Neural progenitor cell (in vitro differentiated cells): Measurements from ENCODE around the gene MYO1D. TPM values are rescaled to one million over a fixed set of nuclear protein-coding genes. Genes with fewer than 3 reads are reported as not detected.

Experiments used
- DNase-seq: peaks from one replicate; pipeline ENCODE4 v3.0.0-alpha.2; 2016; ENCODE audit warnings: low spot score
- H2AFZ ChIP-seq: fragments of 200-600 bp; sonication (generic); replicated peaks from 2 replicates; pipeline ENCODE4 v1.6.1; 2016; ENCODE audit warnings: antibody characterized with exemption
- H3F3A ChIP-seq: fragments of 200-600 bp; sonication (generic); 2 replicates; pipeline ENCODE4 v1.6.1; 2016; ENCODE audit warnings: antibody characterized with exemption, low read depth
- H3K27ac ChIP-seq: fragments of 200-600 bp; sonication (generic); 2 replicates; pipeline ENCODE4 v1.5.1; 2016; ENCODE audit warnings: mild to moderate bottlenecking
- H3K27me3 ChIP-seq: fragments of 200-600 bp; sonication (generic); 2 replicates; pipeline ENCODE4 v1.6.1; 2016; ENCODE audit warnings: mild to moderate bottlenecking, moderate library complexity
- H3K36me3 ChIP-seq: fragments of 200-600 bp; sonication (generic); 2 replicates; pipeline ENCODE4 v1.5.1; 2016
- H3K4me1 ChIP-seq: fragments of 200-600 bp; sonication (generic); 2 replicates; pipeline ENCODE4 v1.6.1; 2016; ENCODE audit warnings: mixed run types
- H3K4me2 ChIP-seq: fragments of 200-600 bp; sonication (generic); 2 replicates; pipeline ENCODE4 v1.6.1; 2016
- H3K4me3 ChIP-seq: fragments of 200-600 bp; sonication (generic); 2 replicates; pipeline ENCODE4 v1.5.1; 2016
- H3K79me2 ChIP-seq: fragments of 200-600 bp; sonication (generic); 2 replicates; pipeline ENCODE4 v1.6.1; 2016; ENCODE audit warnings: low read depth
- H3K9ac ChIP-seq: fragments of 200-600 bp; sonication (generic); 2 replicates; pipeline ENCODE4 v1.6.1; 2016
- H3K9me3 ChIP-seq: fragments of 200-600 bp; sonication (generic); 2 replicates; pipeline ENCODE4 v1.5.1; 2016; ENCODE audit warnings: low read depth
- H4K20me1 ChIP-seq: fragments of 200-600 bp; sonication (generic); 2 replicates; pipeline ENCODE4 v1.6.1; 2016; ENCODE audit warnings: low read depth
- H3K27ac Mint-ChIP-seq: 3 replicates; pipeline ENCODE4 v1.8.0; 2021; ENCODE audit warnings: mixed read lengths
- H3K27me3 Mint-ChIP-seq: 2 replicates; pipeline ENCODE4 v1.8.0; 2022; ENCODE audit warnings: low read depth, mild to moderate bottlenecking, inconsistent platforms, moderate library complexity, mixed read lengths; ENCODE audit not compliant: insufficient read depth
- H3K36me3 Mint-ChIP-seq: 3 replicates; pipeline ENCODE4 v1.8.0; 2021; ENCODE audit warnings: mixed read lengths
- H3K4me1 Mint-ChIP-seq: 3 replicates; pipeline ENCODE4 v1.8.0; 2021; ENCODE audit warnings: mixed read lengths
- H3K4me3 Mint-ChIP-seq: 3 replicates; pipeline ENCODE4 v1.8.0; 2021; ENCODE audit warnings: mild to moderate bottlenecking, moderate library complexity, mixed read lengths
- H3K9me3 Mint-ChIP-seq: 3 replicates; pipeline ENCODE4 v1.8.0; 2020; ENCODE audit warnings: mixed read lengths
- EZH2 ChIP-seq: fragments of 200-600 bp; sonication (generic); IDR thresholded peaks from 2 replicates; pipeline ENCODE4 v1.6.1; 2017; ENCODE audit warnings: antibody characterized with exemption, mild to moderate bottlenecking, moderate library complexity
- EZH2phosphoT487 ChIP-seq: fragments of 200-600 bp; sonication (generic); IDR thresholded peaks from 2 replicates; pipeline ENCODE4 v1.6.1; 2017; ENCODE audit warnings: antibody characterized with exemption
- total RNA-seq: library from RNA; depleted of rRNA; stranded (reverse); fragments of >200 nt; gene quantifications from 2 replicates; pipeline ENCODE4 v1.2.3, GENCODE V29; 2015; ENCODE audit warnings: low replicate concordance
- TF ChIP-seq, protein P1 (sequence below): fragments of 200-600 bp; sonication (generic); IDR thresholded peaks from 2 replicates; pipeline ENCODE4 v1.5.1; 2017; ENCODE audit warnings: antibody characterized with exemption, mild to moderate bottlenecking

The MYO1D gene
- total RNA-seq, 1 donor from 2014 or later = 6.2 TPM

DNA sequence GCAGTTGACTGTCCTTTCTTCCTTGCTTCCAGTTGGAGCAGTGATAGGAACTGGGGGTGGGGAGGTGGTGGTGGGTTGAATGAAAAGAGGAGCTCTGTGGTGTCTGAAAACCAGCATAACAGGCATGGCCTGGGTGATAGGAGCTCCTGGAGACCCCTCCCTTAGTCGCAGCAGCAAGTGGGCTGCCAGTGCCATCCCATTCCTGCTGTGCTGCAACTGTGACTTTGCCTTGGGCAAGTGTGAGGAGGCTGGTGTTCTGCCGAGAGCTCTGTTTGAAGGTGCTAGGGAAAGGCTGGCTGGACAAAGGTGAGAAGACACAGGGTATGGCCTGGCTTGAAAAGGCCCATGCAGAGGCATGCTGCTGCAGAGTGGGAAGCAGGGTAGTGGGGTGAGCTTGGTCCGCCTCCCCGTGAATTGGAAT, 392.9 kb downstream of the MYO1D start:
- peaks cover 40% of the 10 kb centered on the region for H3K4me1 ChIP-seq
- H3K27ac ChIP-seq = no peak overlapping the region
- H3F3A ChIP-seq = peaks cover 51% of the 10 kb centered on the region
- H3K9ac ChIP-seq = no peak overlapping the region
- H3K9me3 ChIP-seq = no peaks in the 10 kb centered on the region
- no peak for DNase-seq
- TF ChIP-seq, protein P1, sequence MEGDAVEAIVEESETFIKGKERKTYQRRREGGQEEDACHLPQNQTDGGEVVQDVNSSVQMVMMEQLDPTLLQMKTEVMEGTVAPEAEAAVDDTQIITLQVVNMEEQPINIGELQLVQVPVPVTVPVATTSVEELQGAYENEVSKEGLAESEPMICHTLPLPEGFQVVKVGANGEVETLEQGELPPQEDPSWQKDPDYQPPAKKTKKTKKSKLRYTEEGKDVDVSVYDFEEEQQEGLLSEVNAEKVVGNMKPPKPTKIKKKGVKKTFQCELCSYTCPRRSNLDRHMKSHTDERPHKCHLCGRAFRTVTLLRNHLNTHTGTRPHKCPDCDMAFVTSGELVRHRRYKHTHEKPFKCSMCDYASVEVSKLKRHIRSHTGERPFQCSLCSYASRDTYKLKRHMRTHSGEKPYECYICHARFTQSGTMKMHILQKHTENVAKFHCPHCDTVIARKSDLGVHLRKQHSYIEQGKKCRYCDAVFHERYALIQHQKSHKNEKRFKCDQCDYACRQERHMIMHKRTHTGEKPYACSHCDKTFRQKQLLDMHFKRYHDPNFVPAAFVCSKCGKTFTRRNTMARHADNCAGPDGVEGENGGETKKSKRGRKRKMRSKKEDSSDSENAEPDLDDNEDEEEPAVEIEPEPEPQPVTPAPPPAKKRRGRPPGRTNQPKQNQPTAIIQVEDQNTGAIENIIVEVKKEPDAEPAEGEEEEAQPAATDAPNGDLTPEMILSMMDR = no peak
- no peak for TF ChIP-seq EZH2phosphoT487
- no peak for TF ChIP-seq EZH2
- peak overlapping the region; percentile 61 for H3K4me2 ChIP-seq
- peaks cover 13% of the 10 kb centered on the region for H3K79me2 ChIP-seq
- no peaks in the 10 kb centered on the region for H3K36me3 ChIP-seq
- H3K4me3 ChIP-seq = no peak overlapping the region
- Mint-ChIP-seq H3K27ac (peak overlapping the region; percentile 67), H3K27me3 (peaks cover 2% of the 10 kb centered on the region), H3K4me1 (peaks cover 55% of the 10 kb centered on the region), H3K9me3 (no peaks in the 10 kb centered on the region), H3K4me3 (peak overlapping the region; percentile 34), H3K36me3 (peaks cover 32% of the 10 kb centered on the region)
- H3K27me3 ChIP-seq = no peaks in the 10 kb centered on the region
- H4K20me1 ChIP-seq = peaks cover 22% of the 10 kb centered on the region
- H2AFZ ChIP-seq = no peak overlapping the region

DNA sequence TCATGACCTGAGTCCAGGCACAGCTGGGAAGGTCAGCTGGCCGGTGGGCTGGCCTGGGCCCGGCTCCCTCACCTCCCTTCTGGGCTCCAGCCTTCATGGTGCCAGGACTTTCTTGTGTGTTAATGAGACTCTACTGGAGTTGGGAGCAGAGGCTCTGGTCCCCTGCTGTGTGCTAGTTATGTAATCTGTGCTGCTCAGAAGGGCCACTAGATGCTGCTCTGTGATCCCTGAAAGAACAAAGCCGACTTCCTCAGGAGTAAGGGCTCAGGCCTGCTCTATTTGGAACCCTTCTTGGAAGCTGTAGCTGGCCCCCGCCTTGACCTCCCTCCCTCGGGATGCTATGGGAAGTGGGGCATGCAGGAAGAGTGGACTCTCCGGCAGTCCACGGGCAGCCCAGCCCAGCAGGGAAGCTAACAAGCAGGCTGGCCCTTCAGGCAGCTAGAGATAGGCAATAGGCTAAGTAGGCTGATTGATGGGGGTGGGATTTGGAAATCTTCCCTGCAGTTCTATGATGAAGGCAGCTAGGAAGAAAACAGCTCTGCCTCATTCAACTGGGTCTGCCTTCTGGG, 393.4 kb downstream of the MYO1D start:
- H3K4me3 Mint-ChIP-seq = peak overlapping the region; percentile 34
- H2AFZ ChIP-seq = peak overlapping the region; percentile 5
- H3F3A ChIP-seq = peaks cover 51% of the 10 kb centered on the region
- DNase-seq = peak; percentile 91
- no peak overlapping the region for H3K9ac ChIP-seq
- no peaks in the 10 kb centered on the region for H3K9me3 ChIP-seq
- H3K4me2 ChIP-seq = peak overlapping the region; percentile 61
- H3K27me3 ChIP-seq = no peaks in the 10 kb centered on the region
- no peak overlapping the region for H3K27ac ChIP-seq
- no peaks in the 10 kb centered on the region for H3K9me3 Mint-ChIP-seq
- H3K36me3 Mint-ChIP-seq = peaks cover 32% of the 10 kb centered on the region
- H3K36me3 ChIP-seq = no peaks in the 10 kb centered on the region
- no peak overlapping the region for H3K4me3 ChIP-seq
- peaks cover 49% of the 10 kb centered on the region for H3K4me1 Mint-ChIP-seq
- peaks cover 2% of the 10 kb centered on the region for H3K27me3 Mint-ChIP-seq
- peaks cover 8% of the 10 kb centered on the region for H3K79me2 ChIP-seq
- TF ChIP-seq, protein P1 = peak; percentile 64
- TF ChIP-seq EZH2 = no peak
- peak overlapping the region; percentile 67 for H3K27ac Mint-ChIP-seq
- peaks cover 35% of the 10 kb centered on the region for H3K4me1 ChIP-seq
- peaks cover 17% of the 10 kb centered on the region for H4K20me1 ChIP-seq

DNA sequence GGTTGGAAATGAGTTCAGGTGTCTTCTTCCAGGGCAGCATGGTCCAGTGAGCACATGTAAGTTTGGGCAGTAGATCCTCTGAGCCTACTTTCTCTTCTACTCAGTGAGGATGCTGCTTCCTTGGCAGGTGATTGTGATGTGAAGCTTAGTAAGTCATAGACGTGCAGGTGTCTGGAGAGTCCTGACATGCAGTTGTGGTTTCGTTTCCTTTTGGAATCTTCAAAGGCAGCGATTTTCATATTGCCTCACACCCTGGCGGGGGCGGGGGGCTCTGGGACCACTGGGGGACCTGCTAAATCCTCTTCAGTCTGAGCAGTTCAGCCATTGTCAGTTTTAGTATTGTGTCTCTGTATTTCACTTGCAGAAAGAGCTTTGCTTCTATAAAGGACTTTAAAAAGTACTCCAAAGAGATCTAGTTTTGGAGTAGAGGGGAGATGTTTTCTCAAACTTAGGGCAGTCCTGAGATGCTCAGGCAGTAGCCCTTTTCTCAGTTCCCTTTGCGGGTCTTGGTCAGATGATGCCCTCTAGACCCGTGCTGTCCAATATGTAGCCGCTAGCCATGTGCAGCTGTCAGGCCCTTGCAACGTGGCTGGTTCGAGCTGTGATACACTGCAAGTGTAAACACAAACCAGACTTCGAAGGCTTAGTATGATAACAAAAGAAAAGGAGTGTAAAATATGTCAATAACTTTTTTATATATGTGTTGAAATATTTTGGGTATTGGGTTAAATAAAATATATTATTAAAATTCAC, 394.2 kb downstream of the MYO1D start:
- Histone ChIP-seq H3K79me2 (peaks cover under 1% of the 10 kb centered on the region), H3K4me1 (peaks cover 27% of the 10 kb centered on the region), H3K9me3 (no peaks in the 10 kb centered on the region), H4K20me1 (peaks cover 9% of the 10 kb centered on the region), H3K27ac (peak overlapping the region; percentile 6), H3F3A (peaks cover 51% of the 10 kb centered on the region), H2AFZ (no peak overlapping the region), H3K4me2 (peak overlapping the region; percentile 61), H3K4me3 (no peak overlapping the region), H3K9ac (no peak overlapping the region), H3K36me3 (peaks cover 3% of the 10 kb centered on the region), H3K27me3 (no peaks in the 10 kb centered on the region)
- Mint-ChIP-seq H3K4me3 (no peak overlapping the region), H3K27me3 (peaks cover 2% of the 10 kb centered on the region), H3K36me3 (peaks cover 35% of the 10 kb centered on the region), H3K9me3 (no peaks in the 10 kb centered on the region), H3K4me1 (peaks cover 44% of the 10 kb centered on the region), H3K27ac (no peak overlapping the region)
- no peak for DNase-seq
- TF ChIP-seq, protein P1 = no peak
- TF ChIP-seq EZH2phosphoT487 (no peak), EZH2 (no peak)
